Fibroblast of peridontal ligament (primary cell): ENCODE measurements around the gene FRMPD1.

Experiments used
- DNase-seq: peaks from one replicate; pipeline ENCODE4 v3.0.0-alpha.2; 2010; ENCODE audit errors: extremely low read depth

The FRMPD1 gene

GRCh38 chr9:37776328-37776727 lies 125.6 kb downstream of the FRMPD1 start:
- DNase-seq = peak; percentile 16

DNA sequence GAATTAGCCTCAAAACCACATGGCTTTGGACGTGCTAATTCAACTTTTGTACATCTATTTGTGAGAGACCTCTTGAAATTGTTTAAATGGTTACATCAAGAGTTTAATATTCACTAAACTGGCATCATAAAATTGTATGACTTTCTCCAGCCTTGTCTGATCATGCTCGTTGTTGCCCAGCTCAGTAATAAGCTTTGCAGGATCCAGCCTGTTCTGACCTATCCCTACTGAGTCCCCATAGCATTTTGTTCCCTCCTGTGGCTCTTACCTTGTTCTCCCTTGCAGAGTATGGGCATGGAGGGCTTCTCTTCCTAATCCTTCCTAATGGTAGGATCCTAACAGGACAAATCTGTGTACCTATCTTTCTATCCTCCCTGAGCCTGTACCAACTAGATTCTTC lies 127.8 kb downstream of the FRMPD1 start:
- no peak for DNase-seq

DNA sequence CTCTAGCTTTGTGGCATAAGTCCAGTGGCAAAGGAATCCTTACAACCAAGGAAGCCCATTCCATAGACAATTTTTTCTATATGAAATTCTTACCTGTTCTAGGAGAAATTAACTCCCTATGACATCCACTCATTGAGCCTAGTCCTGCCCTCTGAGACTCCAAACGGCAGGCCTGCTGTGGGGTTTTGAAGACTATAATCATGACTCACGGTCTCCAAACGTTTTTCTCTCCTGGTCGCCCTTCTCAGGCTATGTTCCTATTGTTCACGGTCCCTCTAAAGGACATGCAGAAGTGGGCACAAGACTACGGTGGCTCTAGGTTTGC lies 133.5 kb downstream of the FRMPD1 start:
- DNase-seq = no peak

GRCh38 chr9:37784616-37785483 lies 134.1 kb downstream of the FRMPD1 start, which contains the start of gene EXOSC3:
EXOSC3 (minus strand) TSS chr9:37785064; CDS start chr9:37785044, 20 bp downstream.
- DNase-seq = peak; percentile 87

- no peak for DNase-seq
Measured at GRCh38 chr9:37787059-37787458, 136.3 kb downstream of the FRMPD1 start.

DNA sequence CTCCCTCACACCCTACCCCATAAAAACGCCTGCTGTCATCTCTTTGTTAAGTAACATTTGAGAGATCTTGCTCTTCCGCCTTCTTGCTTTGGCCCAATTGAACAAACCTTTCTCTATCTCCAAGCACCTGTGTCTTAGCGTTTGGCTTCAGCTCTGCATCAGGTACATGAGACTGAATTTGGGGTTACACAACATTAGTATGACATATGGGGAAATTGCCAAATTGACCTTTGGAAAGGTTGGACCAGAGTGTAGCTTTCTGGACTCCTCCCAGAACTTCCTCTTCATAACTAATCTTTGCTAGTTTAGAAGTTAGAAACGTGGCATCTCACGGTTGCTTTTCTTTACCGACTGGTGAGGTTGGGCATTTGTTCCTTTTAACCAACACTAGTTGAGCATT lies 137.6 kb downstream of the FRMPD1 start:
- no peak for DNase-seq

GRCh38 chr9:37790096-37790495 lies 139.3 kb downstream of the FRMPD1 start:
- no peak for DNase-seq

- DNase-seq = no peak
Measured at GRCh38 chr9:37792122-37792521, 141.4 kb downstream of the FRMPD1 start.

GRCh38 chr9:37796232-37796631 lies 145.5 kb downstream of the FRMPD1 start:
- DNase-seq = no peak
